CD4-positive, alpha-beta T cell treated with Interleukin-4 for 4 hours (primary cell): ENCODE measurements around the gene FITM2.
"Not testable (repeated sequence)": the region's sequence is repeated elsewhere in the genome, so short reads cannot be mapped to it uniquely, and the experiment has no call there.

ENCODE experiments used
- DNase-seq: peaks from one replicate; pipeline ENCODE4 v3.0.0-alpha.2; 2020

FITM2 gene

DNA sequence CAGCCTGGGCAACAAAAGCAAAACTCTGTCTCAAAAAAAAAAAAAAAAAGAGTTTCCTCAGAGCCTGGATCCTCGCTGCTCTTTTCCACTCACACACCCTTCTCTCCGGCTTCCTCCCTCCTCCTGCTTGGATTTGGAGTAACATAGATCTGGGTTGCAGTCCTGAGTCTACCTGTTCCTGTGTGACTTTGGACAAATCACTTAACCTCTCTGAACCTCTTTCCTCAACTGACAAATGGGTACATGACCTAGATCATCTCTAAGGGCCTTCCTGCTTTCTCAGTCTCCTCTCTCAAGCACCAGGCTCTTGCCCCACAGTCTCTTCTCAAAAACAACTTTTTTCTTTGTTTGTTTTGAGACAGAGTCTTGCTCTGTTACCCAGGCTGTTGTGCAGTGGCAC lies 20.2 kb upstream of the FITM2 start:
- no peak for DNase-seq

GRCh38 chr20:44328428-44328827 lies 17.4 kb upstream of the FITM2 start:
- no peak for DNase-seq

DNA sequence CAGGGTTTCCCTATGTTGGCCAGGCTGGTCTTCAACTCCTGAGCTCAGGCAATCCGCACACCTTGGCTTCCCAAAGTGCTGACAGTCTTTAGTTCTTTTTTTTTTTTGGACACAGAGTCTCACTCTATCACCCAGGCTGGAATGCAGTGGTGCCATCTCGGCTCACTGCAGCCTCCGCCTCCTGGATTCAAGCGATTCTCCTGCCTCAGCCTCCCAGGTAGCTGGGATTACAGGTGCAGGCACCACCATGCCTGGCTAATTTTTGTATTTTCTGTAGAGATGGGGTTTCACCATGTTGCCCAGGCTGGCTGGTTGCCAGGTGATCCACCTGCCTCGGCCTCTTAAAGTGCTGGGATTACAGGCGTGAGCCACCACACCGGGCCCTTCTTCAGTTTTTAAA lies 16.7 kb upstream of the FITM2 start:
- not testable (repeated sequence) for DNase-seq

- DNase-seq, result no peak
Observed at GRCh38 chr20:44326391-44327159, 15.6 kb upstream of the FITM2 start.

DNA sequence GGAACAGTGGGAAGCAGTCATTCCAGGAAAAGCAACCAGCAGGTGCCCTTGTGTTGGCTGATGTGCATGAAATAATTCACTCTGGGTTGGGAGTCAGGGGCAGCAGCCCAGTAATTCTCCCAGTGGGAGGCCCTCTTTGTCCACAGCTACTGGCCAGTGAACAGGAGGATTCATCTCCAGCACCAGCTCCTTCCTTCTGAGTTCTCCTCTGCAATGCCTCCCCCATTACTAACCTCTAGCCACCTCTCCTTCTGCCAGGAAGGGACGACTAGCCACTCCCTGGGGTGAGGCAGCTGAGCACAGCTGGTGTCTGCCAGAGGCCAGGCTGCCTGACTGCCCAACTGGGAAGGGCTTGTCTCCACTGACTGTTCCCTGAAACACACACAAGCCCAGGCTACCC lies 13.3 kb upstream of the FITM2 start:
- DNase-seq, result no peak

GRCh38 chr20:44319839-44320422 lies 8.9 kb upstream of the FITM2 start:
- DNase-seq, result no peak

DNA sequence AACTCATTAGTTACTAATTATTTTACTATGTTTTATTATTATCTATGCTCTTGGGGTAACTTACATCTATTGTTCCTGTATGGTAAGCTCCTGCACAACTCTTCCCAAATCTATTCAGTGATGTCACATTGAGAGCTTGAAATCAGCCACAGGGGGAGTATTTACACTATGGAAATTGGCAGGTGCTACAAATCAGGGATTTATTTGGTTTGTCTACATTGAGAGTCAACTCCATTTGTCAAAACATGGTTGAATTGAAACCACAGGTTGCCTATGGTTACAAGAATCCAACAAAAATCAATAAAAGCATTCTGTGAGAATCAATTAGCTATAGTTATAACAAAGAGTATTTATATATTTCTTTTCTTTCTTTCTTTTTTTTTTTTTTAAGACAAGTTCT lies 3.9 kb upstream of the FITM2 start:
- no peak for DNase-seq

- DNase-seq, result no peak
Observed at GRCh38 chr20:44309763-44310663, 989 bp downstream of the FITM2 start.

DNA sequence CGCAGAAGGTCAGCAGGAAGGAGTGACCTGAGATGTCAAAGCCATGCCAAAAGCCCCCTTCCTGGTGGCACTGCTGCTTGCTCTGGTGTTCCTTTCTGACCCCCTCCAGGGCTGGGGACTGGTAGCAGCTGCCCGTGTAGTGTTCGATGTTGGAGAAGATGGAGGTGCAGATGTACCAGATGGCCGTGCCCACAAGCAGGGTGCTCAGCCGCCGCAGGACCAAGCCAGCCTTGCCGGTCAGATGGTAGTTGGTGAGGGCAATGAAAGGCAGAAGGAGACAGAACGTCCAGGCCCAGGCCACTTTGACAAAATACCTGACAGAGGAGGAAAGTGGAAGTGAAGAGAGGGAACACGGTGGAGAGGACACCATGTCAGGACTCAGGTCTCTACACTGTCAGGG lies 4.1 kb downstream of the FITM2 start:
- DNase-seq, result no peak

- no peak for DNase-seq
Observed at GRCh38 chr20:44304383-44304782, 6.6 kb downstream of the FITM2 start.

DNA sequence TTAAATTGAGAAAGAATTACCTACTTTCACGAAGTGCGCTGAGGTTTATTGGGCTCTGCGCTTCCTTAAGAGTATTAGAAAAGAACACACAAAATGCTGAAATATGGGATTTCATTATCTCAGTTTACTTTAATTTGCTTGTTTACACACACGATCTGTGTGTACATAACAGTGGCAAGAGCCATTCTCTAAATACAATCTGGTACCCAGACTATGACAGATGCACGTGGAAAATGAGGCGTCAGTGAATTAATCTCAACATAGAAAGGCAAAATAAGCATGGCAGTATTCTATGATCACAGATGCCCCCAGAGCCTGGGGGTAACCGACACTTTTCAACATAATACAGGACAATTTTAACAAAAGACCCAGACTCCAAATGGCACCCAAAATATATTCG lies 8.3 kb downstream of the FITM2 start:
- no peak for DNase-seq

DNA sequence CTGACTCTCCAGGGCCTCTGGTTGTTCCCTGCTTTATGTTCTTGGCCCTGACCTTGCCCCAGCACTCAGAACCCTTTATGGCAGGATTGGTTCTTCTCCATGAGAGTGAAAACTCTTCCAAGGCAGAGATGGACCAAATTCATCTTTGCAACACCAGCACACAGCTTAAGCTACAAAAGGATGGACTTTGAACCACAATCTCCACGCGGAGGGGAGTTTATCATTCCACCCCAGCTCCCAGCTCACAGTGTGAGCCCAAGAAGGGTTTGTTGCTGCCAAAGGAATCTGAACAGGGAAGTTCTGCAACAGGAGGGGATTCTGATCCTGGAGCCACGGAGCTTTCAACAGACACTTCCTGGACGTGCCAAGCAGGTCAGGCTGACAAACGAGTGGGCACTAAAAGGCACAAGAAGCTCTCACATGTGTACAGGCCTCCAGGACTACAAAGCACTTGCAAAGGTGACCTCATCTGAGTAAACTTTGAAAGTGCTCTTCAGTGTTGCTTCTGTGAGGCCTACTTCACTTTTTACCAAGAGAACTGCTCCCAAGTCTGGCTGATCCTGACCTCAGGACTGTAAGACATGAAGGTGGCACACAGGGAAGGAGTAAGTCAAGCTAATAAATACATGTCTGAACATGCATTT lies 8.9 kb downstream of the FITM2 start:
- DNase-seq, result no peak

GRCh38 chr20:44301285-44301684 lies 9.7 kb downstream of the FITM2 start:
- DNase-seq, result no peak

GRCh38 chr20:44299011-44299535 lies 11.9 kb downstream of the FITM2 start:
- DNase-seq, result not testable (repeated sequence)

GRCh38 chr20:44297721-44298120 lies 13.3 kb downstream of the FITM2 start:
- no peak for DNase-seq

GRCh38 chr20:44296011-44296410 lies 15.0 kb downstream of the FITM2 start:
- DNase-seq, result no peak

- no peak for DNase-seq
Observed at GRCh38 chr20:44291754-44292153, 19.2 kb downstream of the FITM2 start.

- DNase-seq, result peak; percentile 11
Observed at GRCh38 chr20:44288252-44288651, 22.8 kb downstream of the FITM2 start.

DNA sequence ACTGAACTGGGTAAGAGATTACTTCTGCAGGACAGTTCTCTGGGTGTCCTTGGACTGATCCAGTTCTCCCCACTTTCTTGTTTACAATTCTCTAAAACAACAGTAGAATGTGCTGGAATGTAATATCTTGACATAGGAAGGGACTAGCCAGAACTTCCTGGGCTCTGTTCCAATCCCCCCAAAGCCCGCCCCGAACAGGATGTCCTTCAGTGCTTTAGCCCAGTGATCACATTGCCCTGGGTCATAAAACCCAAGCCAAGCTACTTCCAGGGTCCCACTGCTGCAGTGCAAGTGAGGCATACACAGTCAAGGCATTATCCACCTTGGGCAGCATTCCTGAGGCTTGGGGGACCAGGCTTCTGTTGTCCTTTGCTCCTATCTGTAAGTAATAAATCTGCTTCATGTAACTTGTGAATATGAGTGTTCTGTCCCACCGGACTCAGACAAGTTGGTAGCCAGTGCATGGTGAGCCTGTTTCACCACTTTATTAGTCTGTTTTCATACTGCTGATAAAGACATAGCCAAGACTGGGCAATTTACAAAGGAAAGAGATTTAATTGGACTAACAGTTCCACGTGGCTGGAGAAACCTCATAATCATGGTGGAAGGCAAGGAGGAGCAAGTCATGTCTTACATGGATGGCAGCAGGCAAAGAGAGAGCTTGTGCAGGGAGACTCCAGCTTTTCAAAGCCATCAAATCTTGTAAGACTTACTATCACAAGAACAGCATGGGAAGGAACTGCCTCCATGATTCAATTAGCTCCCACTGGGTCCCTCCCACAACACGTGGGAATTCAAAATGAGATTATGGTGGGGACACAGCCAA lies 23.5 kb downstream of the FITM2 start:
- DNase-seq, result no peak

DNA sequence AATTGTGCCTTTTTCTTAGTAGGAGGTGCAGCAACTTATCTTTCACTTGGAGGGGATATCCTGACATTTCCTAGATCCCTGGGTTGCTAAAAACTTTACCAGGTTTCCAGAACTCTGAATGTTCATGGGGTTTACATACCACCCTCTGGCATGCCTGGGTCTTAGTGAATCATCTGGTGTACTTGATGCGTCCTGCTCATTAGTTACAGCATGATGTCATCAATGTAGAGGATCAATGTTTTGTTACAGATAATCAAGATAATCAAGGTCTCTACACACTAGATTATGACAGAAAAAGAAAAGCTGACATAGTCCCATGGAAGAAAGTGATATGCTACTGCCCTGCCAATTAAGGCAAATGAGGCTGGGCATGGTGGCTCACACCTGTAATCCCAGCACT lies 27.0 kb downstream of the FITM2 start:
- no peak for DNase-seq

DNA sequence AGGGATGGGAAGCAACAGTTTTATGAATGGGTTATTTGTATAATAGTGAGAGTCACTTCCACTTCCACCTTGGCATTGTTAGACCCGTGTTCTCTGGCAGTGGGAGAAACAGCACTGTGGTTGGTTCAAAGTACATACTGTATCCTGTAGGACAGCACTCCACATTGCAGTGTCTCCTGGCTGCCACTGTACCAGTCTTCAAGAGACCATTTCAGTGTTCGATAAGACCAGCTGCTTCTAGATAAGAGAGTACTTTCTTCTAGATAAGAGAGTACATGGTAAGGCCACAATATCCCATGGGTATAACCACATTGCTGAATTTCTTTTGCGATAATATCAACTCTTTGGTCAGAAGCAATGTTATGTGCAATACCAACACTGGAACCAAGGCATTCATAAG lies 28.8 kb downstream of the FITM2 start:
- DNase-seq, result no peak

DNA sequence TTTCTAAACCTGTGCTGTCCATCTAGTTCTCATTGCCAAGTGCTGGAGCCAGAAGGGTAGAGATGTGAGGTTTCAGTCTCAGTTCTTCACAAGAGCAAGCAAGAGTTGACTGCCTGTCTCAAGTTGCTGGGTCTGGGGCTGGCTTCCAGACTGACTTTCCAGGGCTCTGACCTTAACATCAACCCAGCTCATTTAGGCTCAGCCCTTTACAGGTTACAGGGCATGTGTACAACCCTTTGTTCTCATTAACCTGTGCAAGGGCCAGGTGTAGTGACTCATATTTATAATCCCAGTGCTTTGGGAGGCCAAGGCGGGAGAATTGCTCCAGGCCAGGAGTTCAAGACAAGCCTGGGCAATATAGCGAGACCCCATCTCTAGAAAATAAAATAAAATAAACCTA lies 30.6 kb downstream of the FITM2 start:
- no peak for DNase-seq
